ENCODE measurements around the gene PHAF1.
"Not testable (repeated sequence)": the region's sequence is repeated elsewhere in the genome, so short reads cannot be mapped to it uniquely, and the experiment has no call there.

The PHAF1 gene

GRCh38 chr16:67117716-67118115 lies 8.0 kb downstream of the PHAF1 start:
- Histone ChIP-seq H3K27ac (ENCODE audit: insufficient read depth, low read depth, low read length, poor library complexity, severe bottlenecking) (no peak overlapping the region), H3K4me1 (ENCODE audit: control insufficient read depth, insufficient read depth, low read length) (no peaks in the 10 kb centered on the region), H3K4me3 (ENCODE audit: insufficient read depth, low read depth, low read length) (no peak overlapping the region), H3K36me3 (ENCODE audit: control insufficient read depth, insufficient read depth, low read length) (no peaks in the 10 kb centered on the region), H3K9me3 (ENCODE audit: control insufficient read depth, low read length) (no peaks in the 10 kb centered on the region), H3K27me3 (ENCODE audit: control insufficient read depth, insufficient read depth, low read length, poor library complexity, severe bottlenecking) (no peaks in the 10 kb centered on the region)
- WGBS, 2 experiments: 98 to 99% methylated on average over 6 to 9 of the region's 9 CpGs

GRCh38 chr16:67120025-67120424 lies 10.3 kb downstream of the PHAF1 start:
- no peak overlapping the region for H3K27ac ChIP-seq (ENCODE audit: insufficient read depth, low read depth, low read length, poor library complexity, severe bottlenecking)
- H3K36me3 ChIP-seq (ENCODE audit: control insufficient read depth, insufficient read depth, low read length): no peaks in the 10 kb centered on the region
- no peaks in the 10 kb centered on the region for H3K9me3 ChIP-seq (ENCODE audit: control insufficient read depth, low read length)
- H3K4me1 ChIP-seq (ENCODE audit: control insufficient read depth, insufficient read depth, low read length): no peaks in the 10 kb centered on the region
- no peaks in the 10 kb centered on the region for H3K27me3 ChIP-seq (ENCODE audit: control insufficient read depth, insufficient read depth, low read length, poor library complexity, severe bottlenecking)
- 95 to 96% methylated on average over 5 of the region's 5 CpGs for WGBS, 2 experiments
- H3K4me3 ChIP-seq (ENCODE audit: insufficient read depth, low read depth, low read length): no peak overlapping the region

- not testable (repeated sequence) for H3K4me3 ChIP-seq (ENCODE audit: insufficient read depth, low read depth, low read length); H3K36me3 ChIP-seq (ENCODE audit: control insufficient read depth, insufficient read depth, low read length); H3K27ac ChIP-seq (ENCODE audit: insufficient read depth, low read depth, low read length, poor library complexity, severe bottlenecking); H3K9me3 ChIP-seq (ENCODE audit: control insufficient read depth, low read length); H3K4me1 ChIP-seq (ENCODE audit: control insufficient read depth, insufficient read depth, low read length); H3K27me3 ChIP-seq (ENCODE audit: control insufficient read depth, insufficient read depth, low read length, poor library complexity, severe bottlenecking)
- 94 to 95% methylated on average over 5 of the region's 5 CpGs for WGBS, 2 experiments
Observed at GRCh38 chr16:67122799-67123198, 13.1 kb downstream of the PHAF1 start.

- Histone ChIP-seq H3K9me3 (ENCODE audit: control insufficient read depth, low read length) (no peaks in the 10 kb centered on the region), H3K27me3 (ENCODE audit: control insufficient read depth, insufficient read depth, low read length, poor library complexity, severe bottlenecking) (no peaks in the 10 kb centered on the region), H3K27ac (ENCODE audit: insufficient read depth, low read depth, low read length, poor library complexity, severe bottlenecking) (no peak overlapping the region), H3K4me1 (ENCODE audit: control insufficient read depth, insufficient read depth, low read length) (no peaks in the 10 kb centered on the region), H3K36me3 (ENCODE audit: control insufficient read depth, insufficient read depth, low read length) (peaks cover 12% of the 10 kb centered on the region), H3K4me3 (ENCODE audit: insufficient read depth, low read depth, low read length) (no peak overlapping the region)
Observed at GRCh38 chr16:67128417-67128816, 18.7 kb downstream of the PHAF1 start.

- H3K36me3 ChIP-seq (ENCODE audit: control insufficient read depth, insufficient read depth, low read length): peaks cover 12% of the 10 kb centered on the region
- no peaks in the 10 kb centered on the region for H3K4me1 ChIP-seq (ENCODE audit: control insufficient read depth, insufficient read depth, low read length)
- WGBS, 2 experiments: 91 to 94% methylated on average over 3 of the region's 3 CpGs
- no peak overlapping the region for H3K27ac ChIP-seq (ENCODE audit: insufficient read depth, low read depth, low read length, poor library complexity, severe bottlenecking)
- no peaks in the 10 kb centered on the region for H3K27me3 ChIP-seq (ENCODE audit: control insufficient read depth, insufficient read depth, low read length, poor library complexity, severe bottlenecking)
- H3K9me3 ChIP-seq (ENCODE audit: control insufficient read depth, low read length): no peaks in the 10 kb centered on the region
- H3K4me3 ChIP-seq (ENCODE audit: insufficient read depth, low read depth, low read length): no peak overlapping the region
Observed at GRCh38 chr16:67128887-67129286, 19.1 kb downstream of the PHAF1 start.

DNA sequence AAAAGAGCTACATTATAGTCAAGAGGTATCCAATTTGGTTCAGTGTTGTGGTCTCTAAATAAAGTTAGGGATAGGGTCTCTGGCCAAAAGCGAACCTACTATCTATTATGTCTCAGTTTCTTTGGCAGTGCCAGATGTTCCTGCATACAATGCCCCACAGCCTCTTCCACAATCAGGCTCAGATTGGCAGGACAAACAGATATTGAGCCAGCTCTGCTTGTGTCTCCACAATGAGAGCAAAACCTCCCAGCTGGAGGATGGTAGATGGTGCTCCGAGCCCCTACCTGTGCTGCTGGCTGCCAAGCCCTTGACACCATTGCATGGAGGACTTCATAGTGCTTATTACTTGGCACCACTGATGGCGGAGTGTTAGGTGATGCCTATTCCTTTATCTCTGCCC lies 19.7 kb downstream of the PHAF1 start:
- H3K4me1 ChIP-seq (ENCODE audit: control insufficient read depth, insufficient read depth, low read length): no peaks in the 10 kb centered on the region
- peaks cover 12% of the 10 kb centered on the region for H3K36me3 ChIP-seq (ENCODE audit: control insufficient read depth, insufficient read depth, low read length)
- H3K4me3 ChIP-seq (ENCODE audit: insufficient read depth, low read depth, low read length): no peak overlapping the region
- no peaks in the 10 kb centered on the region for H3K27me3 ChIP-seq (ENCODE audit: control insufficient read depth, insufficient read depth, low read length, poor library complexity, severe bottlenecking)
- WGBS, 2 experiments: 93 to 94% methylated on average over 3 of the region's 3 CpGs
- H3K9me3 ChIP-seq (ENCODE audit: control insufficient read depth, low read length): no peaks in the 10 kb centered on the region
- H3K27ac ChIP-seq (ENCODE audit: insufficient read depth, low read depth, low read length, poor library complexity, severe bottlenecking): no peak overlapping the region

DNA sequence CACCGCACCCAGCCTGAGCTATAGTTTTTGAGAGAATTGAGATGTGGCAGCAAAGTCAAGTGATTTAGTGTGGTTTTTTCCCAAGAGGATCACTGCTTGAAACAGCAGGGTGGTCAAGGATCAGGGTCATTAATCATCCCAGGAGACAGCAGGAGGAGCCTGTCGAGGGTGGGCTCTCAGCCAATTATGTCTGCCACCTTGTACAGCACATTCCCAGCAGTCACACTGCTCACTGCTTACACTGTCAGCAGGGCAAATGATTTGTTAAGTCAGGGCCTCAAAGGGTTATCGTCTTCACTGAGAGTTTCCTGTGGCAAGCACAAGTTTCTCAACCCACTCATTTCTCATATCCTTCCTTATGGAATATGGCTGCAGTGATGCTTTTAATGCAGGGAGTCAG lies 27.9 kb downstream of the PHAF1 start:
- Histone ChIP-seq H3K27ac (ENCODE audit: insufficient read depth, low read depth, low read length, poor library complexity, severe bottlenecking) (no peak overlapping the region), H3K9me3 (ENCODE audit: control insufficient read depth, low read length) (no peaks in the 10 kb centered on the region), H3K36me3 (ENCODE audit: control insufficient read depth, insufficient read depth, low read length) (peaks cover 34% of the 10 kb centered on the region), H3K4me3 (ENCODE audit: insufficient read depth, low read depth, low read length) (no peak overlapping the region), H3K27me3 (ENCODE audit: control insufficient read depth, insufficient read depth, low read length, poor library complexity, severe bottlenecking) (no peaks in the 10 kb centered on the region), H3K4me1 (ENCODE audit: control insufficient read depth, insufficient read depth, low read length) (no peaks in the 10 kb centered on the region)
- WGBS, 2 experiments: 78 to 90% methylated on average over 3 of the region's 3 CpGs

DNA sequence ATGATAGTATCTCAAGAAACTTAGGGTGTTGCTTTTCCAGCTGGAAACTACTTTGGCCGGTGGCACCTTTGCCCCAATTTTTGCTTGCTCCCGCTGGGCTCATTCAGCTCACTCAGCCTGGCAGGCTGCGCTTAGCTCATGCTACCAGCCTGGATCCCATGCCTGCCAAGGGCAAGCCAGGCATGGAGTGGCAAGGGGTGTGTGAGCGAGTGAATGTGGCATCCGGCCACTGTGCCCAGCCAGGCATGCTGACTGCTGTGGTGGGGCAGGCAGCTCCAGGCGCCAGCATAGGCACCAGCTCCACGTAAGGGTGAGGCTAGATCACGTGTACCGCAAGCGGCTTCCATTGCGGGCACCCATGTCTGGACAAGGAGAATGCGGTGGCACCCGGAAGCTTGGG lies 31.6 kb downstream of the PHAF1 start:
- 97% methylated on average over 13 of the region's 13 CpGs for WGBS, 2 experiments
- Histone ChIP-seq H3K9me3 (ENCODE audit: control insufficient read depth, low read length) (no peaks in the 10 kb centered on the region), H3K4me1 (ENCODE audit: control insufficient read depth, insufficient read depth, low read length) (no peaks in the 10 kb centered on the region), H3K27ac (ENCODE audit: insufficient read depth, low read depth, low read length, poor library complexity, severe bottlenecking) (no peak overlapping the region), H3K27me3 (ENCODE audit: control insufficient read depth, insufficient read depth, low read length, poor library complexity, severe bottlenecking) (no peaks in the 10 kb centered on the region), H3K4me3 (ENCODE audit: insufficient read depth, low read depth, low read length) (no peak overlapping the region), H3K36me3 (ENCODE audit: control insufficient read depth, insufficient read depth, low read length) (peaks cover 50% of the 10 kb centered on the region)

GRCh38 chr16:67142342-67142741 lies 32.6 kb downstream of the PHAF1 start:
- Histone ChIP-seq H3K27ac (ENCODE audit: insufficient read depth, low read depth, low read length, poor library complexity, severe bottlenecking) (no peak overlapping the region), H3K4me1 (ENCODE audit: control insufficient read depth, insufficient read depth, low read length) (no peaks in the 10 kb centered on the region), H3K9me3 (ENCODE audit: control insufficient read depth, low read length) (no peaks in the 10 kb centered on the region), H3K36me3 (ENCODE audit: control insufficient read depth, insufficient read depth, low read length) (peaks cover 56% of the 10 kb centered on the region), H3K4me3 (ENCODE audit: insufficient read depth, low read depth, low read length) (no peak overlapping the region), H3K27me3 (ENCODE audit: control insufficient read depth, insufficient read depth, low read length, poor library complexity, severe bottlenecking) (no peaks in the 10 kb centered on the region)
- WGBS, 2 experiments: 94 to 95% methylated on average over 9 of the region's 9 CpGs

GRCh38 chr16:67144943-67145342 lies 35.2 kb downstream of the PHAF1 start:
- WGBS, 2 experiments: 95 to 97% methylated on average over 2 of the region's 2 CpGs
- Histone ChIP-seq H3K4me1 (ENCODE audit: control insufficient read depth, insufficient read depth, low read length) (no peaks in the 10 kb centered on the region), H3K4me3 (ENCODE audit: insufficient read depth, low read depth, low read length) (no peak overlapping the region), H3K27me3 (ENCODE audit: control insufficient read depth, insufficient read depth, low read length, poor library complexity, severe bottlenecking) (peaks cover 9% of the 10 kb centered on the region), H3K27ac (ENCODE audit: insufficient read depth, low read depth, low read length, poor library complexity, severe bottlenecking) (no peak overlapping the region), H3K36me3 (ENCODE audit: control insufficient read depth, insufficient read depth, low read length) (peaks cover 68% of the 10 kb centered on the region), H3K9me3 (ENCODE audit: control insufficient read depth, low read length) (no peaks in the 10 kb centered on the region)

DNA sequence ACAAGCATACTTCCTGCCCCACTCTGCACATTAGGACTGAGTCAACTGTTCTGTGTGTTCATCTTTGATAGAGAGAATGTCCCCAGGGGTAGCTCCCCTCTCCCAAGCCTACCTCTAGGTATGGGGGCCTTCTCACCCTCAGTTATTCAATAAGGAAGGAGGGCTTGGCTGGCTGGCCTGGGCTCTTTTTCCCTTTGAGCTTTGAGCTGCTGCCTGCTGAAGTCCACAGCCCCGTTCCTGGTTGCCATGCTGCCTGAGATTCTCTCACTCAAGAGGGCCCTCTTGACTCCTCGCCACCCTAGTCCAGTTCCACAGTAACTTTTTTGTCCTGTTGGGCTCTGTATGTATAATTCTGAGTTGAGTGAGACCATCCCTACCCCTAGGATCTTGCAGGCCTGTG lies 36.0 kb downstream of the PHAF1 start:
- H3K9me3 ChIP-seq (ENCODE audit: control insufficient read depth, low read length): no peaks in the 10 kb centered on the region
- H3K27ac ChIP-seq (ENCODE audit: insufficient read depth, low read depth, low read length, poor library complexity, severe bottlenecking): no peak overlapping the region
- H3K27me3 ChIP-seq (ENCODE audit: control insufficient read depth, insufficient read depth, low read length, poor library complexity, severe bottlenecking): peaks cover 17% of the 10 kb centered on the region
- 83 to 98% methylated on average over 2 of the region's 2 CpGs for WGBS, 2 experiments
- no peak overlapping the region for H3K4me3 ChIP-seq (ENCODE audit: insufficient read depth, low read depth, low read length)
- no peaks in the 10 kb centered on the region for H3K4me1 ChIP-seq (ENCODE audit: control insufficient read depth, insufficient read depth, low read length)
- peaks cover 60% of the 10 kb centered on the region for H3K36me3 ChIP-seq (ENCODE audit: control insufficient read depth, insufficient read depth, low read length)
